Metanephros (tissue), 1 donor: ENCODE results near the gene MCHR2. TPM values are rescaled to one million over a fixed set of nuclear protein-coding genes. Genes with fewer than 3 reads are reported as not detected.

ENCODE experiments used
- total RNA-seq: library from RNA; depleted of rRNA; stranded (reverse); fragments of >200 nt; gene quantifications from one replicate; pipeline ENCODE4 v1.2.3, GENCODE V29; 2014

Gene MCHR2, protein sequence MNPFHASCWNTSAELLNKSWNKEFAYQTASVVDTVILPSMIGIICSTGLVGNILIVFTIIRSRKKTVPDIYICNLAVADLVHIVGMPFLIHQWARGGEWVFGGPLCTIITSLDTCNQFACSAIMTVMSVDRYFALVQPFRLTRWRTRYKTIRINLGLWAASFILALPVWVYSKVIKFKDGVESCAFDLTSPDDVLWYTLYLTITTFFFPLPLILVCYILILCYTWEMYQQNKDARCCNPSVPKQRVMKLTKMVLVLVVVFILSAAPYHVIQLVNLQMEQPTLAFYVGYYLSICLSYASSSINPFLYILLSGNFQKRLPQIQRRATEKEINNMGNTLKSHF
- not detected for total RNA-seq

DNA sequence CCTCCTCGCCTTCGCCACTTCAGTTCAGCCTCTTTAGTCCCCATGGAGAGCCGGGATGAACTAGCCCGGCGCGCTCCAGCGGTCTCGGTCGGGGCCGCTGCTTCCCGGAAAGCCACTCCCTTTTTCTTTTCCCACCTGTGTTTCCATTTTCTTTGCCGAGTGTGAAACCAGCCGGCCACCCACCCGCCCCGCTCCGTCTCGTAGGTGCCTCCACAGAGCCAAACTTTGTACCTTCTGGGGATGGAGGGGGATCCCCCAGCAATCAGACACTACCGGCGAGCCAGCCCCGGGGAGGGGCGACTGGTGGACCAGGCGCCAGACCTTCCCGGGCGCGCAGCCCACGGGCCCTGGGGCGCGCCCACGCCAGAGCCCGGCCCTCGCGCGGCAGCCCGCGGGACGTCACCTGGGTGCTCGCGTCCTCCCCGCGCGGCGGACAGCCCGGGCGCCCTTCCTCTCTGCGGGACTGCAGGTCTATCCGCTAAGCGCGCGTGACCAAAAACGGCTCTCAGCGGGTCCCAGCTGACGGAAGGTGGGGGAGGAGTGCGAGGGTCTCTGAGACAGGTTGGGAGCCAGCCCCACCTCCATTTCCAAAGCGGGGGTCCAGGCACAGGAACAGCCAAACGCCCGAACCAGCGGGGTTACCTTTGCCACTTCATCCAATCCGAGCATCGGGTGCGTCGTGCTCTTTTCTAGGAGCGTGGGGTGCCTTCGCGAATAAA is at the start of gene MCHR2:
MCHR2 (minus strand) TSS at position 691 of the 719 bp plus-strand sequence. CDS start 38,076 bp downstream, outside the sequence.

